Uterus (tissue), 4 donors: ENCODE data around the gene DNAJC22. TPM values are rescaled to one million over a fixed set of nuclear protein-coding genes. Genes with fewer than 3 reads are reported as not detected.

Source experiments
- DNase-seq, 2 donors: peaks; one replicate each; pipeline ENCODE4 v3.0.0-alpha.2; 2019 to 2020
- H3K27ac ChIP-seq, 2 donors: fragments of 200-600 bp; sonication (generic); 1 replicate in 1 of 2; 2 replicates in 1 of 2; pipeline ENCODE4 v1.5.1; 2016 to 2018
- H3K27me3 ChIP-seq, 2 donors: fragments of 200-600 bp; sonication (generic); one replicate each; pipeline ENCODE4 v1.5.1; 2018 to 2019; ENCODE audit warnings: control low read depth in 1 of 2
- H3K36me3 ChIP-seq, 2 donors: fragments of 200-600 bp; sonication (generic); one replicate each; pipeline ENCODE4 v1.5.1; 2019; ENCODE audit warnings: control low read depth in 1 of 2
- H3K4me1 ChIP-seq, 2 donors: fragments of 200-600 bp; sonication (generic); one replicate each; pipeline ENCODE4 v1.5.1; 2018 to 2019; ENCODE audit warnings: control low read depth in 1 of 2
- H3K4me3 ChIP-seq, 2 donors: fragments of 200-600 bp; sonication (generic); 1 replicate in 1 of 2; 2 replicates in 1 of 2; pipeline ENCODE4 v1.5.1; 2018 to 2019; ENCODE audit warnings: mild to moderate bottlenecking in 1 of 2
- H3K9me3 ChIP-seq, 2 donors: fragments of 200-600 bp; sonication (generic); one replicate each; pipeline ENCODE4 v1.5.1; 2019; ENCODE audit warnings: control low read depth in 1 of 2
- CTCF ChIP-seq, 4 experiments: fragments of 200-600 bp in 2 of 4; fragments of 450-650 bp in 2 of 4; sonication (generic) in 2 of 4; IDR thresholded peaks; one replicate each; pipeline ENCODE4 v1.5.1; 2016 to 2019; ENCODE audit warnings: antibody characterized with exemption in 4 of 4, mild to moderate bottlenecking in 2 of 4, moderate library complexity in 1 of 4
- POLR2A ChIP-seq, 2 donors: fragments of 450-650 bp; IDR thresholded peaks; one replicate each; pipeline ENCODE4 v1.6.1; 2016; ENCODE audit warnings: antibody characterized with exemption in 2 of 2, mild to moderate bottlenecking in 1 of 2, moderate library complexity in 1 of 2
- intact Hi-C: fragments of 100-400 bp; cut with DNase I; formaldehyde crosslinking; loops from one replicate; pipeline ENCODE4 v1.15.1; 2023; ENCODE audit warnings: low total_unique reads
- total RNA-seq, 4 donors: library from RNA; depleted of rRNA in 3 of 4; stranded (reverse); fragments of >200 nt in 3 of 4; gene quantifications; one replicate each; pipeline versions ENCODE4 v1.1.0 to v1.2.4, GENCODE V29; 2014 to 2023
- donor health status: DM: yes; HTN: yes; CAD: no.

The DNAJC22 gene
- total RNA-seq: 1 to 10 TPM in 1 of 4 donors, not detected in 3; 4.5 TPM

- no peaks in the 10 kb centered on the region for H3K36me3 ChIP-seq
- H3K27ac ChIP-seq: no peak within 1 kb of the TSS
- TF ChIP-seq POLR2A (IDR thresholded peaks at IDR 0.05): no peak
- no peak for TF ChIP-seq CTCF (IDR thresholded peaks at IDR 0.05)
- H3K9me3 ChIP-seq: no peaks in the 10 kb centered on the region
- intact Hi-C loops: loop anchor here (10.0 kb wide), 1 partner anchor 62 kb away; no protein-coding TSS in a partner anchor
- H3K4me1 ChIP-seq: peaks cover 7 to 36% of the 10 kb centered on the region in 2 donors
- H3K4me3 ChIP-seq: peak within 1 kb of the TSS; percentile 6 to 18
- peaks cover 16 to 36% of the 10 kb centered on the region in 2 donors for H3K27me3 ChIP-seq
- no peak for DNase-seq
Measured at GRCh38 chr12:49346659-49347310, at the start of gene DNAJC22. Gene DNAJC22, plus strand, starts transcription at chr12:49346888. Its CDS starts 1,985 bp downstream, at chr12:49348873.

DNA sequence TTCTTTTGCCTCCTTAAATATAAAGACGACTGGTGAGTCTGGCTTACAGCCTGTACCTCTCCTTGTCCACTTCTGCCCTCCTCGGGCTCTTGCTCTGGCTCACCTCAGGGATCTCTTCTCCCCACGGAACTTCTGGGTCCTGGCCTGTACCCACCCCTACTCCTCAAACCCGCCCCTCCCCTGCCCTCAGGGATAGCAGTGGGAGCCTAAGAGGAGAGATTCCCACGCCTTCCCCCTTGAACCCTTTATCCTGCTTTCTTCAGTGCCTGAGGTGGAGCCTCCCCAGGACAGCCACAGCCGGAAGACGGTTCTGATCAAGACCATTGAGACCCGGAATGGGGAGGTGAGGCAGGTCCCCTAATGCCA is 49.0 kb upstream of the DNAJC22 start:
- intact Hi-C loops: no loop called here
- no peaks in the 10 kb centered on the region for H3K9me3 ChIP-seq
- H3K27me3 ChIP-seq: peaks cover 24 to 40% of the 10 kb centered on the region in 2 donors
- no peak overlapping the region for H3K4me3 ChIP-seq
- no peaks in the 10 kb centered on the region for H3K36me3 ChIP-seq
- peaks cover 0 to 15% of the 10 kb centered on the region in 2 donors for H3K4me1 ChIP-seq
- no peak for DNase-seq
- no peak for TF ChIP-seq POLR2A (IDR thresholded peaks at IDR 0.05)
- TF ChIP-seq CTCF (IDR thresholded peaks at IDR 0.05): no peak
- no peak overlapping the region for H3K27ac ChIP-seq

- TF ChIP-seq POLR2A (IDR thresholded peaks at IDR 0.05) (no peak), CTCF (IDR thresholded peaks at IDR 0.05) (no peak)
- Histone ChIP-seq H3K27me3 (peaks cover 24 to 40% of the 10 kb centered on the region in 2 donors), H3K27ac (no peak overlapping the region), H3K4me1 (peaks cover 0 to 12% of the 10 kb centered on the region in 2 donors), H3K9me3 (no peaks in the 10 kb centered on the region), H3K4me3 (no peak overlapping the region), H3K36me3 (no peaks in the 10 kb centered on the region)
- no peak for DNase-seq
- intact Hi-C loops: no loop called here
Measured at GRCh38 chr12:49298160-49298559, 48.5 kb upstream of the DNAJC22 start.

DNA sequence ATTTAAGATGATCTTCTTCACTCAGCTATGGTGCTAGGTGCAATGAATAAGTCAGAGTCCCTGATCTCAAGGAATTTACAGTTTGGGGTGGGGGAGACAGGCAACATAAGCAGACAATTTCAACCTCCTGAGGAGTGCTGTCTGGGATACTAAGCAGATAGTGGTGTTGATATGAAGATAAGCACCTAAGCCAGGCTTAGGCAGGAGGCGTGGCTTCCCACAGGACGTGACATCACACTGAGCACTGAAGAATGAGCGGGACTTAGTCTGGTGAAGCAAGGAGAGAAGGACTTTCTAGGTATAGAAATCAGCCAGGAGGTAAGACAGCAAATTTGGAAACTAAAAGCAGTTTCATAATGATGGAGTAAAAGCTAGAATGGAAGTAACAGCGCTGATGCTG is 44.9 kb upstream of the DNAJC22 start:
- H3K27me3 ChIP-seq: peaks cover 16 to 29% of the 10 kb centered on the region in 2 donors
- H3K9me3 ChIP-seq: no peaks in the 10 kb centered on the region
- no peaks in the 10 kb centered on the region for H3K36me3 ChIP-seq
- no peak overlapping the region for H3K4me3 ChIP-seq
- H3K4me1 ChIP-seq: peaks cover 0 to 7% of the 10 kb centered on the region in 2 donors
- no peak for DNase-seq
- intact Hi-C loops: no loop called here
- no peak overlapping the region for H3K27ac ChIP-seq
- TF ChIP-seq POLR2A (IDR thresholded peaks at IDR 0.05): no peak
- no peak for TF ChIP-seq CTCF (IDR thresholded peaks at IDR 0.05)

- DNase-seq: no peak
- no peak for TF ChIP-seq POLR2A (IDR thresholded peaks at IDR 0.05)
- TF ChIP-seq CTCF (IDR thresholded peaks at IDR 0.05): no peak
- Histone ChIP-seq H3K36me3 (no peaks in the 10 kb centered on the region), H3K27me3 (peaks cover 0 to 6% of the 10 kb centered on the region in 2 donors), H3K9me3 (no peaks in the 10 kb centered on the region), H3K27ac (no peak overlapping the region), H3K4me3 (no peak overlapping the region), H3K4me1 (no peaks in the 10 kb centered on the region)
- intact Hi-C loops: no loop called here
Measured at GRCh38 chr12:49304161-49304560, 42.5 kb upstream of the DNAJC22 start.
